ENCODE measurements around the gene IFIH1.

The IFIH1 gene

DNA sequence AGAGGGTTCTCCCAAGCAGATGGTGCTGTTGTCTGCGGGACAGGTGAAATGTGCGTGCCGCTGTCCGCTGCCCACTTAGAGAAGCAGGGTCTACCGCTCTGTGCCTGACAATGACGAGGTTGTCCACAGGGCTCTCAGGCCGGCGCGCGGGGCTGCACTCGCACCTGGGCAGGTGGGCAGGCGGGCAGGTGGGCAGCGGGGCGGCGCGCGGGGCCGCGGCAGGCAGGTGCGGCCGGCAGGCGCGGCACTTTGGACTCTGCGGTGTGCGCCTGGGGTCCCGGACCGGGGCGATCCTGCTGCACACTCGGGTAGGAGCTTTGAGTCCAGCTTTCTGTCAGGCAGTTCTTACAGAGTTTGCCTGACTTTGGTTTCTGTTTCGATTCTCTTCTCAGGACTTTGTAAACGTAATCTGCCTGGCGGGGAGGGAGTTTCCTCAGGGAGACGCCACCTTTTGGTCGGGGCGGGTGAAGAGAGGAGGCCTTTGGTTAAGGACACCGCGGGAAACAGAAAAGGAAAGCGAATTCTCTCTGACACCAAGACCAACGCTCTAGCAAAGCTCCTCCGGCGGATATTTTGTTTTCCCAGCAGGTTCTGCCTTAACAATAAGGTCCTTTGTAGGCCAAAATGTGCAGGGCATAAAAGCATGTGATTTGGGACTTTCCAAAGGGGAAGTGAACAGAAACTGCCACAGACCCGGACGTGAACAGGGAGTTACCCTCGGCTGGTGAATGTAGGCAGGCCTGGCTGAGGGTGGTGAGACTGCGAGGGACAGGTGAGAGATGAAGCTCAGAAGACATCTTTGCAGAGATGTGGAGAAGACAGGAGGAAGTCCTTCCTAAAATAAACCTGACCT lies at the start of gene IFIH1:
Gene IFIH1 (minus strand): TSS at position 357 of the 853 bp plus-strand sequence. CDS start 377 bp downstream, outside the sequence.
- DNase-seq, result peak; percentile 75

DNA sequence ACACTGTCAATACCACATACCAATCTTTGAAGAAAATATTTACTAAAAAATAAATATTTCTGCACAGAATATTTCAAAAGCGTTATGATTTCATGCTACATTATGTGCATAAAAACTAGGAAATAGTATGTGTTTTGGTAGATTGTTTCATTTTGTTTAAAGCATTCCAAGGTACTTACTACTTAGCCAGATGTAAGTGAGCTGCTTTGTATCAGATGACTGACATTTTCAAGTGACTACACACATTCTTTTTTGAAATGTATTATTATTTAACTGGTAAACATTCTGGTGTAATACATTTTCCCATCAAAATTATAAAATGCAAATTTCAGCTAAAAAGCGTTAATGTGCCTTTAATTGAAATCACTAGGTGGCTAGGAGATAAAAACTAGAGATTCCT lies 46.9 kb upstream of the IFIH1 start:
- no peak for DNase-seq

DNA sequence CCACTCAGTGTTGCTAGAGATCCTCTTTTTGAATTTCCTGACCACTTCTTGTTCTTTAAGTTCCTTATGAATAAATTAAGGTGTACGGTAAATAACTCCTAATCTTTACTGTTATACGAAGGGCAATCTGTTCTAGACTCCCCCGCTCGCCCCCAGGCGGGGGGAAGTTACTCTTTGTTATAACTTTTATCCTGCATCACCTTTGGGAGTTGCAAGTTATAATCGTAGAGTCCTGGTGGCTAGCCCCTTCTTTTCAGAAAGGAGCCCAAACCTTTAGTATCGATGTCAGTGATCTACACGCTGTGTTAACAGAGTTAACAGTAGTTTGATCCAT lies 26.1 kb upstream of the IFIH1 start:
- DNase-seq, result no peak

DNA sequence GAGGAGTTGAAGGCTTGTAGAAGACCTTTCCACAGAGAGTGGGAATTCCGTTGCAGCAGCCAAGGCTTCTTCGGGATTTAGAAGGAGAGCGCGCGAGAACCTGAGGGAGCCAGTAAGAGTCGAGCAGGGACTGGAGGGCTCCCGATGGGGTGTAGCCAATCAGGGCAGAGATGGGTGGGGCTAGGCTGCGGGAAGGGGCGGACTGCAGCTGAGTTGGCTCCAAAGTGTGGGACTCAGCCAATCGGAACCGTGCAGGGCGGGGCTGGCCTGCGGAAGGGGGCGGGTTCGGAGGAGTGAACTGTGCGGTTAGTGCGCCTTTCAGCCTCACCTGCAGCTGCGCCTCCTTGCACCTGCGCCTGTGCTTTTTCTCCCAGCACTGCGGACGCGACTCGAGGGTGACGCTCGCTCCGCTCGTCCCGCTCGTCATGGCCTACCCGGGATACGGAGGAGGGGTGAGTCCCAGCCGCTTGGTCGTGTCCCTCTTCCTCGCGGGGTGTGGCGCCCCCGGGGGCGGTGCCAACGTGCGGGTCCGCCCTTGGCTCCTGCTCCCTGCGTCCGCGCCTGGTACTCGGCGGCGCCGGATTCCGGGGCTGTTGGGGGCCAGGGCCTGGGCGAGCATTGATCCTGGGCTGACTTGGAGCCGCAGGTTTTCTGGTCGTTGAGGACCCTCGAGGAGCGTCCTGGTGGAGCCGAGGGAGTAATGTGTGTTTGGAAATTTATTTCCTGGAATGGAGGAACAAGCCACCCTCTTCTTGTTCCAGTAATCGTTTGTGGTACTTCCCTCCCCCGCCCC lies 25.5 kb upstream of the IFIH1 start, which contains the start of gene GCA:
Gene GCA (plus strand): TSS at position 309 of the 793 bp plus-strand sequence. CDS start 117 bp downstream, at position 426.
- peak; percentile 98 for DNase-seq

DNA sequence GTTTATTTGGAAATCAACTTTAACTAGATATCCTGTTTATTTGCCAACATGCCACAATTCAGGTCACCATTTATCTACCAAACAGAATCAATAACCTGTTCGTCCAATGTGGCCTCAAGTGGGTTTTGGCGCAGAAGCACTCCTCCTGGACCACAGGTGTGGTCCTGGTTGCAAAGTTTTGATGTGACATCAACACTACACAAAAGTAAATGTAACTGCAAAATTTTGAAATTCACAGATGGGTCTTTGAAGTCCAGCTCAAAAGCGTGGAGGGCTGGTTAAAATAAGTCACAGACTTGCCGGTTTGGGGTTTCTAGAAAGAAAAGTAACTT lies 25.0 kb upstream of the IFIH1 start:
- no peak for DNase-seq

DNA sequence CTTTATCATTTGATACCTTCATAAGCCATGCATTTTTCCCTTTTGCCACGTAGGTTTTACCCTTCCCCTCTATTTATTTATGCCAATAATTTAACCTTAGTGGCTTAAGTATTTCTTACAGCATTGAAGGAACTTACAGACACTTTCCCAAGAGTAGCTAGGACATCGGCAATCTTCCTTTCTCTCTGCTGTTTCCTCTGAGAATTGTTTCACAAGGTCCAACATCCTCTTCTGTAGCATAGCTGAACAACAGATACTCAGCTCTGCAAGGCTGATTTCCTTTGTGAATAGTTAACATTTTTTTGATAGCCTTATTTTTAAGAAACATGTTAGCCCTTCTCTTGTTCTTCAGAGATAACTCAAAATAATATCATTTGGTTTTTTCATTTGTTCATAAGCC lies 24.4 kb upstream of the IFIH1 start:
- no peak for DNase-seq

DNA sequence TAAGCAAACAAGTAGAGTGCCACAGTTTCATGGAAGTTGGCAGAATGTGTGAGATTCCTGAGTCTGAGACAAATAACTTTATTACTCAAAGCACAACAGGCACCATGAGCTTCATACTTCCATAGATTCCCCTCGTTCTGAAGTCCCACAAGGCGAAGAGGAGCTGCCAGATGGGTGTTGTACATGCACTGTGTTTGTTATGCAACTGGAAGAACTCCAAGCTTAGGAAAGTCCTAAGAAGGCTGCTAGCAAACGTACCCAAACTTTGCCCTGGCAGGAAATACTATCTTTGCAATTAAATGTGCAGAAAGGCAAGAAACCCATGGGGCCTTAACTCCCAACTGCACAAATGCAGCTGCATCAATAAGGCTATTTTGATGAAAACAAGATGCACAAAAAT lies 23.8 kb upstream of the IFIH1 start:
- no peak for DNase-seq

DNA sequence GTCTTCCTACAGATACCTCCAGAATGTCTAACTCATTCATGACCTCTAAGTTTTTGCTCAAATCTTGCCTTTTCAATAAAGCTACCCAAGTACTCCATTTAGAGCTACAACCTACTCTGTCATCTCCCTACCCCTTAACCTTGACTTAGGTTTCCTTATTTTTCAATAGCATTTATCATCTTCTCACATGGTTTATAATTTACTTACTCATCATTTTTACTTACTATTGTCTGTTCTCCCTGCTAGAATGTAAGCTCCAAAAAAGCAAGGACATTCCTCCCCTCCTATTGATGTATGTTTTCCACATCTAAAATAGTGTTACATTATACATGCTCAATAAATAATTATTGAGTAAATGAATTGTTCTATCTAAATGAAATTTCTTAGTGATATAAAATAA lies 22.3 kb upstream of the IFIH1 start:
- DNase-seq, result no peak

DNA sequence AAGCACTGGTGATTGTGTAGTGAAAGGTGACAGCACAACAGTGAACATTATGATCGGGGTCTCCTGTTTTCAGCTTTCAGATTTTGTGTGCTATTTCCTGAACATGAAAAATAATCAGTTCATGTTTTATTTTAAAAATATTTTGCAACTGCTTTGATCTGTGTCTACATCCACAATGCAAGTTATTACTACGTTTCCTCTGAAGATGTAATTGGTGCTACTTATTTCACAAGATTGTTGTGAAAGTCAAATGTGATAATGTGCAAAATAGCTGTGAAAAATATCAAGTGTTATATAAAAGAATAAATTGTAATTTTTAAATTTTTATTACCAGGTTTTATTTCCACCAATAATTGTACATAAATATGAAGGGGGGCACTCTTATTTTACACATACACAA lies 19.4 kb upstream of the IFIH1 start:
- DNase-seq, result no peak

DNA sequence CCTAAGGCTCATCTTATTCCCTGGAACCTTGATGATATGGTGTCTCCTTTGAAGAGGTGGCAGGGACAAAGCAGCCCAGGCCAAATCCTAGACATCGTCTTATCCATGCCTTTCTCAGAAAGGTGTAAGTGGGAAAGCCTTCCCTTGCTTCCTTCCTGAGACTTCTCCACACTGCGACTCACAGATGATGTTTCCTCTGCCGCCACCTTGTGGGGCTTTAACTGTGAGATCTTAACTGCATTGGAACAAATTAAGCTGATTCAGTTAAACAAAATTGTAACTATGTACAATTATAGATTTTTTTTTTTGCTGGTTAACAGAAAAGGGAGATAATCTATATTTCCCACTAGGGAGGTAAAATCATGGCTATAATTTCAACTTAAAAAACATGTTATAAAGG lies 15.5 kb upstream of the IFIH1 start:
- DNase-seq, result no peak

DNA sequence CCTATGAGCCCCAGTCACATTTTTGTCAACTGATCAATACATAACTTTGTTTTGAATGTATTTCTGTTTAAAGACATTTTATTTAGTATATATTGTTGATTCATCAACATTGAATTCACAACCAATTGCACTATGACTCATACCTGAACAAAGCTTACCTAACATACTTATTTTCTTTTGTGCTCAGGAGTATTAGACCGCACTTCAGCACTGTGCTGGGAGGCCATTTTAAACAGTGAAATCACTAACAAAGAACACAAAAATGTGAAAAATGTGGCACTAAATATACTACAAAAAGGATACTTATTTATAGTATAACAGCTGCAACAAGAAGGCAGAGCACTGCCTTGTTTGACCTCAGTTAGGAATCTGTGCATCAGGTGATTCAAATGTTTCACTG lies 12.4 kb upstream of the IFIH1 start:
- DNase-seq, result no peak

DNA sequence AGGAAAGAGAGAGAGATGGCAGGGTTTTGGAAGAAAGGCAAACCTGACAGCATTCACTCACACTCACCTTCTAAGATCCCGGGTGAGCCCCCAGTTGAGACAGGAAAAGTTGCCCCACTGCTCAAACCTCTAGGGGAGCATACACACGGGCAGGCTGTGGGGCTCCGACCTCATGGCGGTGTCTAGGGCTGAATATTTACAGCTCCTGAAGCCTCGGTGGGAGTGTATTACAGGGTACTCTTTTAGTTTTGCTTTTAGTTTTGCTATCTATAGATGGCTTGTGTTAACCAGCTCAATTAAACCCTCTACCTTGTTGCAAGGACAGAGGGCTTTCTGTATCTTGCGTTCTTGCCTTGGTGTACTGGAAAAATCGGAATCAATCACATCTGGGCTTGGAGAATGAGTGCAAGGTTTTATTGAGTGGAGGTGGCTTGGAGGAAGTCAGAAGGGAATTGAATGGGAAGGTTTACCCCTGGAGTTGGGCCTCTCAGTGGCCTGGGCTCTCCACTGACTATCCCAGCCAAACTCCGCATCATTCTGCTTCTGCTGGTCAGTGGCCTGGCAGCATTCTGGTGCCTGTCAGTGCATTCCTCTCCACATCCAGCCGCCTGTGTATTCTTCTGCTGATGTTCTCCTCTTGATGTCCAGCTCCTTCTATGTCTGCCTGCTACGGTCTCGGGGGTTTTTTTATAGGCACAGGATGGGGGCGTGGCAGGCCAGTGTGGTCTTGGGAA lies 10.1 kb upstream of the IFIH1 start:
- no peak for DNase-seq

DNA sequence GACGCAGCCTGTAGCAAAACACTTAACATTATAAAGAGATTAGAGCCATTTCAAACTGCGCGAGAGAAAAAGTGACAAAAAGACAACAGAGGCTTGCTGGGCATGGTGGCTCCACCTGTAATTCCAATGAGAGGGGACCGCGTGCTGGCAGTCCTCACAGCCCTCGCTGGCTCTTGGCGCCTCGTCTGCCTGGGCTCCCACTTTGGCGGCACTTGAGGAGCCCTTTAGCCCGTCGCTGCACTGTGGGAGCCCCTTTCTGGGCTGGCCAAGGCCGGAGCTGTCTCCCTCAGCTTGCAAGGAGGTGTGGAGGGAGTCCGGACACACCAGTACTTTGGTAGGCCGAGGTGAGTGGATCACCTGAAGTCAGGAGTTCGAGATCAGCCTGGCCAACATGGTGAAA lies 9.3 kb upstream of the IFIH1 start:
- no peak for DNase-seq

DNA sequence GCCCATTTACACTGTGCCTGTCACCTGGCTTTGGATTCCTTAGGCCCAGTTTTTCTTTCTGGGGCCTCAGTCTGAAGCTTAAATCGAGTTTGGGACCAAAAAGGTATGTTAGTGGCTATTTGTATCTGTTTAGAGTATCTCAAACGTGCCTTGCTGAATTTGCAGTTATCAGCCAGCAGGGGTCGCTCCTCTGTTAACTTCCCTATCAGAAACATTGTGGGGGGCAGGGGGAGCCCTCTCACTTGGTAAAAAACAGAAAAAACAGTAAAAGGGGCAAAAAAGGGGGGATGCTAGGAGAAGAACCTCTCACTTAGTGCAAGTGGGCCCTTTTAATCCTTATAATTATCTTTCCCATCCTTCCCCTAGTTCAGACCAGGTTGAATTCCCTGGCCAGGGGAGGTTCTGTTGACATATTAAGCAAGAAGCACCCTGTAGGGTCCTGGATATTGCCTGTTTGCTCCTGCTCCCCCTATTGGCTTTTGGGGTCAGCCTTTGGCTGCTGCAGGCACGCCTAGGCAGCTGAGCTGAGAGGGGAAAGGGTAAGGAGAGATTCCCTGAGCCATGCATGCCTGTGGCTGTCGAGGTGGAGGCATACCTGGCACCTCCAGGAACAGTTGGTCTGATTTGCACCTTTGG lies 8.8 kb upstream of the IFIH1 start:
- no peak for DNase-seq

DNA sequence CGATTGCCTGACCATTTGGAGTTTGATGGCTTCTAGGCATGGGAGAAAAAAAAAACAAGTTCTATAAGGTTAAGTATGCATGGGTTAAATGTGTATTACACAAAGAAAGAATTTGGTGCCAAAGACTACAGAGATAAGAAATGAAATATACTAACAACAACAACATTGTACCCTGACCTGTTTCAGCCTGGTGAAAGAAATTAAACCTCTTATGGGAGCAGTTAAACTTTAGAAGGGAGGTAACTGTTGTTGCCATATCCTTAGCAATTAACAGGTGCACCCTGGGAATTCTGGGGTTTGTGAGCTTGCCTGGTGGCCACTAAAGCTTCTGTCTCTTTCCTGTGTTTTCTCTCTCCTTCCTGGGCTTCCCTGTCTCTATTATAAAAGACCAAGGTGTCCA lies 6.5 kb upstream of the IFIH1 start:
- DNase-seq, result no peak

DNA sequence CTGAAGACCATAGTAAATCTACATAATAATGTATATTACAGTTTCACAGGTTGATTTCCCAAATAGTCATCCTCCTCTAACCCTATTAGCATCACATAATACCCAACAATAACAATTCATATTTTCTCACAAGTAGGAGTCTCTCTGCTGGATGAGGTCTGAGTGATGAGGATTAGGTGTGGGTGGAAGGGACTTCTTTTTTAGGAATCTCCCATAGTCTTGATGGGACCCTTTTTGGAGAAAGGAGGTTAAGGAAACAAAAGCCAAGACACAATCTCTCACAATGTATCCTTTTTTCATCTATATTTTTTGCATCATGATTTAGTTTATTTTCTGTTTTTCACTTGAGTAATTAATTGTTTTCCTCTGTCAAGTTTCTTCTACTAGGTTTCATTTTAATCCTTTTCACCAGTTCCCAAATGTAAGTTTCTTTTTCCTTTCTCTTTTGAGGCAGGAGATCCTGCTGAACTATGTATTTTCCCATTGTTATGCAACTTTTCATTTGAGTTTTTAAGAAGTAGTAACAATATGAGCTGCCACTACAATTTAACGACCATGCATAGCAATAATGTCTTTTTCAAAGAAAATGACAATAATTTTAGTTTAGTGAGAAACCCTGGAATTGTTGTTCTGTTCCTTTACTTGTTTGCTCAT lies 2.5 kb upstream of the IFIH1 start:
- no peak for DNase-seq

DNA sequence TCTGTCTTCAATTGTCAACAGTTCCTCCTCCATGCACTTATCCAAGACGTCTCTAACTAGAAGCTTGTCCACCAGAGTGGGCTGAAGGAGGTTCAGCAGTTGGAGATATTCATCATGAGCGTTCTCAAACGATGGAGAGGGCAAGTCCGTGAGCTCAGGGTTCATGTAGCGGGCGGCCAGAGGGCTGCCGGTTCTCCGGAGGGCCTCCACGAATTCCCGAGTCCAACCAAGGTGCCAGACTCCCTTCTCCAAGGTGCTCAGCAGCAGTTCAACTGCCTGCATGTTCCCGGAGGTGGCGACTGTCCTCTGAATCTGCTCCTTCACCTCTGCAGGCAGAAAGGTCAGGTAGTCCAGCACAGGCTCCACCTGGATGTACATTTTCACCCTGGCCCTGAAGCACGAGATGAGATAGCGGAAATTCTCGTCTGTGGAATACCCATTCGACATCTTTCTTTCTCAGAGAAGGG lies 590 bp downstream of the IFIH1 start:
- peak; percentile 14 for DNase-seq

DNA sequence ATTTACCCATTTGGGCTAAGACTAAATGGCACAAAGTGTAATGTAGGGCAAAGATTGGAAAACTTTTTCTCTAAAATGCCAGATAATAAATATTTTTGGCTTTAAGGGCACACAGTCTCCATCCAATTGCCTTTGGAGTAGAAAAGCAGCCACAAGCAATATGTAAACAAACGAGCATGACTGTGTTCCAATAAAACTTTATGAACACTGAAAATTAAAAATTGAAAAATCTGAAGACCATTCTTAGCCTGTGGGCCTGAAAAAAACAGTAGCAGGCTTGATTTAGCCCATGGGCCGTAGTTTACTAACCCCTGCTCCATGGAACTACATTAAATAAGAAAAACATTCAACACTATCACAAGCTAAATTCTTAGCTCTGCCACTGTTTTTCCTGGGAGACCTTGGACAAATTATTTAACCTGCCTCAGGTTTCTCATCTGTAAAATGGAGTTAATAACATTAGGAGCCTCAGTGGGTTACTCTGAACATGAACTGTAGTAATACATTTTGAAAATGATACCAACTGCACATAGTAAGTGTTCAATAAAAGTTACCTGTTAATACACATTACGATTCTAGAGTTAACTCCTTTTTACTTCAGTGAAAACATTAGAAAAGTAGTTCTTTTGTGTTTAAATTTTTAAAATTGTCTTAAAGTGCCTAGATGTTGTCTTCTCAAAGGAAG lies 1.3 kb downstream of the IFIH1 start:
- no peak for DNase-seq

DNA sequence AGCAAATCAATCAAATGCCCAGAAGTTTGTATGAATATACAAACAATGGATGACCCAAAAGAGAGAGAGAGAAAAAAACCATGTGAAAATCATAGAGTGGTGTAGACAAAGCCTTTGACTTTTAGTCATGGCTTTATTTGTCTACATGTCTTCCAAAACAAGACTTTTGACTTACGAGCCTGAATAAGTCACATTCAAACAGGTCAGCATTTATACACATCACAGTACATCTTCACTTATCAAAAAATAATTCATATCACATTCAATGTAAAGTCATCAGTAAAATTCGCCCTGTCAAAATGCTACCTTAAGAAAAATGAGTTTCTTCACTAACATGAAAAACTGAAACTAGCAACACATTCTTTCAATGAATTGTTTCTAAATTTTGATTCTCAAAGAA lies 1.9 kb downstream of the IFIH1 start:
- DNase-seq, result no peak

DNA sequence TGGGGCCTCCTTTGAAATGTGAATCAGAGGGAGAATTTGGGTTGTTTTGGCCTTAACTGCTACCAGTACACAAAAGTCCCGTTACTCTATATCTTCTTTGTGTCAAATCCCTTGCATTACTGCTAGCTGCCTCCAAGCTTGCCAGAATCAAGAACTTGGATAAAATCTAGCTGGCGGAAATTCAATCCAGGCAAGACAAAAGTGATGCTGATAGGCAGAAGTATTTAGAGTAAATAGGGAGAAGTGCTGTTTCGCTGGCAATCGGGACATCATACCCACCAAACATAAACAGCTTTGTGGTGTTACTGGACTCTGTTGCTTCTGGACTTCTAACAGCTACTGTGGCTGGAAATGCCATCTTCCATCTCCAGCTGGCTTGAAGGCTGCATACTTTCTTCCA lies 2.5 kb downstream of the IFIH1 start:
- DNase-seq, result no peak

DNA sequence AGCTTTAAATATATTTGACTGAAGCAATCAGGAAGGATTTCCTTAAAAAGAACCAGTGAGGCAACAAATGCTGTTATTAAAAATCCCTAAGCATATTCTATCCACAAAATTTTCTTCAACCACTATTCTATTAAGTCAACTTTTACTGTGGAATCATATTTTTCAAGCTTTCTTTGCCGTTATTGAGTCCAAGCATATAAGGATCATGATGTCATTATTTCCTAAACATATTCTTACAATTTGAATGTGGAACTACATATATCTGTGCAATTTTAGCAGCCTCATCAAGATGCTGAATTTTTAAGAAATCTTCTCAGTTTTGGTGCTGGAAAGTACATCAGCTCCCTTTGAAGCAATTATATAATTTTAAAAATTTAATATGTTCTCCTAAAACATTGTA lies 5.6 kb downstream of the IFIH1 start:
- DNase-seq, result no peak
